Measurements from ENCODE around the gene XRCC1.
"Not testable (repeated sequence)": the region's sequence is repeated elsewhere in the genome, so short reads cannot be mapped to it uniquely, and the experiment has no call there.

The XRCC1 gene

GRCh38 chr19:43540381-43540780, 34.9 kb downstream of the XRCC1 start:
- DNase-seq: no peak

DNA sequence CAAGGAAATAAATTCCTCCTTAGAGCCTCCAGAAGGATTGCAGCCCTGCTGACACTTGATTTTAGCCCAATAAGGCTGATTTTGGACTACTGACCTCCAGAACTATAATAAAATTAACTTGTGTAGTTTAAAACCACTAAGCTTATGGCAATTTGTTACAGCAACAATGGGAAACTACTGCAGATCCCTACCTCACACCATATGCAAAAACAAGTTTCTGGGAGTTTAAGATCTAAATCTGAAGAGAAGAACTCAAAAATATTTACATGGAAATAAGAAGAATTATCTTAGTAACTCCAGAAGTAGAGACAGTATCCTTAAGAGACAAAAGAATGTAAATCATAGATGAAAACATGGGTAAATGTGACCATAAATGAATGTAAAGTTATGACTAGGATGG, 36.4 kb downstream of the XRCC1 start:
- no peak for DNase-seq

GRCh38 chr19:43534816-43535761, 40.2 kb downstream of the XRCC1 start:
- DNase-seq: peak; percentile 45

DNA sequence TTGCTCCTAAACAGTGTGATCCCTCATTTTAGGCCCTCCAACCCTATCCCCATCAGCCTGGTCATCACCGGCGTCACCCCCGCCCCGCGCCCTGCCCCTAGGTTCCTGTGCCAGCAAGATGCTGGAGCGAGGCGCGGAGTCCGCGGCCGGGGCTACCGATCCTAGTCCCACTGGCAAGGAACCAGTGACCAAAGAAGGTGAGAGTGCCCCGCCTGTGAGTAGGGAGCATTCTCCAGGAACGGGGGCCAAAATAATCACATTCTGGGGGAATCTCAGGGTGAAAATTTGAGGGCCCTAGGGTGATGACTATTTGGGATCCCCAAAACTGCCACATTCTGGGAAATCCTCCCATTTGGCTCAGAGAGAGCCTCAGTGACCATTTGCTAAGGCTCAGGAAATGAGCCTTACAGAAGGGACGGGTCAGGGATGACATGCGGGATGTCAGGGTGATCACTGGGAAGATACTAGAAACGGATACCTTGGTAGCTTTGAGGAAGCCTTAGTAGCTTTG, 41.0 kb downstream of the XRCC1 start:
- DNase-seq: no peak

DNA sequence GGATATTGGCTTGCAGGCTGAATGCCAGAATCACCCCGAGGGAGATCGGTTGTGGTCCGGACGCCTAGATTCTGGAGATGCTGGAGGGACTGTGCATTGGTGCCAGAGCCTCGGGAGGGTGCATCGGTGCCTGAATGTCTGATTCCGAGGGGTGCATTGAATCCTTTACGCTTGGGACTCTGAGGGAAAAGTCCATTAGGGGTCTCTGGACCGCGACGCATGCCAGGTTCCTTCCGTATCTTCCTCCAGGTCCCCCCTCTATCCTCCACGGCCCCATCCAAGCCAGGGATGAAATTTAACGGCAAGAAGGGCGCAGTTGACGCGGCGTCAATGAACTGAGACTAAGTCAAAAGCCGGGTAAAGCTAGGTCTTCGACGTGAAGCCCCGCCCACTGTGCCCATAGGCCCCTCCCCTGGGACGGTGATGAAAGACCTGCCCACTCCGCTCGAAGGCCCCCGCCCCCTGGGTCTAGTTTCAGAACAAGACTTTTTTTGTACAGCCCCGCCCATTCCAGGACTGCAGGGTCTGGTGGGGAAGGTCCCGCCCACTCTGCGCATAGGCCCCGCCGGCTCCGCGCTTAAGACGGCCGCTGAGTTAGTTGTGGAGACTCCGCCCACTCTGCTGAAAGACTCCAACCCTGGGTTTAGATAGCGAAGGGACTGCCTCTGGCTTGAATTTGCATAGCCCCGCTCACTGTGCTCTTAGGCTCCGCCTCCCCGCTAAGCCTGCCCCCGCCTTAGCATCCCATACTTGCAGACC, 41.6 kb downstream of the XRCC1 start:
- DNase-seq: peak; percentile 99

DNA sequence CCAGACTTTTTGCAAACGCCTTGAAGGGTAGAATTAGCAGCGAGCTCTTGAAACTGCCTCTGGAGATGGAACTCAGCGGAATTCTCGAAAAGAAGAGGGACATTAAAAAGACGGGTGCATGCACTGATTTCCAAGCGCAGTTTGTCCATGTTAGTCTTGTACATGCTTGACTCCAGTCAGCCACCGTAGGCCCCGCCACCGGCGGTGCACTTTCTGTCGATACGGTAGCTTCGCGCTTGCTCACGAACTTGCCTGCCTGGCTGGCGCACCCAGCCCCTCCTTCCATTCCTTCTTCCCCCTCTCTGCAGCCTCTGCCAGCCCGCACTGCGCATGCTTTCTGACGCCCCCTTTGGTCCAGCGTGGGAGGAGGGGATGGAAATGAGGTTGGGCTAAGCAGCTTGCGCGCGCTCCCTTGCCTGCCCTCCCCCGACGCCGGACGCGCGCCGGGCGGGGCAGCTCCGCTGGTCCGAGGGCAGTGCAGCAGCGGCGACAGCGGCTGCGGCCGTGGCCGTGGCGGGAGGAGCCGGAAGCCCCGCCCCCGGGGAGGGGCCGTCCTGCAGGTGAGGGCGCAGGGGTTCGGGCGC, 42.3 kb downstream of the XRCC1 start, which contains the start of gene ZNF575:
Gene ZNF575, plus strand, starts transcription at position 227 of the 584 bp plus-strand sequence. CDS start 1,235 bp downstream, outside the sequence.
- DNase-seq: peak; percentile 84

GRCh38 chr19:43532571-43532961, 42.8 kb downstream of the XRCC1 start:
- peak; percentile 18 for DNase-seq

DNA sequence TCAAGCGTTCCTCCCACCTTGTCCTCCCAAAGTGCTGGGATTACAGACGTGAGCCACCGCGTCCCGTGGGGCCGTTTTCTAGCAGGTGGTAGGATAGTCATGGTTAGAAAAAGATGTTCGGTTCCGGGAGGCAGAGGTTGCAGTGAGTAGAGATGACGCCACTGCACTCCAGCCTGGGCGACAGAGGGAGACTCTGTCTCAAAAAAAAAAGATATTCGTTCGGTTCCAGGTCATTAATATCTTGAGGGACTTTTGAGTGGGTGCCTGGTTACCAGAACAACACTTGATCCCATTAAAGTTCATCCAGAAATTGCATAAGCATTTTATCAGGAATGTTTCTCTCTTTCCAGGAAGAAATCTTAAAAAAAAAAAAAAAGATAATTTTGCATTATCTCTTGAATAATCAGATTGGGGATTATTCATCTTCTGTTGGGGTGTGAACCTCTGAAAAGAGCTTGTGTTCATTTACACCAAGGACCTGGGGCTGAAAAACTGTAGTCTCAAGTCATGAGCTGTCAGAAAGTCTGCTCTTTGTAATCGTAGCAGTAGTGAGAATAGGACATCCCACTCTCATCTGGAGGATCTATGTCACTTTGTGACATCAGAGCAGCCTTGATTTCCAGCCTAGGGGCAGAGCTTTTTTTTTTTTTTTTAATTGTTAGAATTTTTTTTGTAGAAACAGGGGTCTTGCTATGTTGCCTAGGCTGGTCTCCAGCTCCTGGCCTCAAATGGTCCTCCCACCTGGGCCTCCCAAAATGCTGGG, 47.3 kb downstream of the XRCC1 start:
- no peak for DNase-seq

- peak; percentile 63 for DNase-seq
Observed at GRCh38 chr19:43526884-43527859, 48.2 kb downstream of the XRCC1 start, which contains the start of gene ETHE1. Gene ETHE1, minus strand, starts transcription at chr19:43527201. Its CDS starts 24 bp downstream, at chr19:43527177.

DNA sequence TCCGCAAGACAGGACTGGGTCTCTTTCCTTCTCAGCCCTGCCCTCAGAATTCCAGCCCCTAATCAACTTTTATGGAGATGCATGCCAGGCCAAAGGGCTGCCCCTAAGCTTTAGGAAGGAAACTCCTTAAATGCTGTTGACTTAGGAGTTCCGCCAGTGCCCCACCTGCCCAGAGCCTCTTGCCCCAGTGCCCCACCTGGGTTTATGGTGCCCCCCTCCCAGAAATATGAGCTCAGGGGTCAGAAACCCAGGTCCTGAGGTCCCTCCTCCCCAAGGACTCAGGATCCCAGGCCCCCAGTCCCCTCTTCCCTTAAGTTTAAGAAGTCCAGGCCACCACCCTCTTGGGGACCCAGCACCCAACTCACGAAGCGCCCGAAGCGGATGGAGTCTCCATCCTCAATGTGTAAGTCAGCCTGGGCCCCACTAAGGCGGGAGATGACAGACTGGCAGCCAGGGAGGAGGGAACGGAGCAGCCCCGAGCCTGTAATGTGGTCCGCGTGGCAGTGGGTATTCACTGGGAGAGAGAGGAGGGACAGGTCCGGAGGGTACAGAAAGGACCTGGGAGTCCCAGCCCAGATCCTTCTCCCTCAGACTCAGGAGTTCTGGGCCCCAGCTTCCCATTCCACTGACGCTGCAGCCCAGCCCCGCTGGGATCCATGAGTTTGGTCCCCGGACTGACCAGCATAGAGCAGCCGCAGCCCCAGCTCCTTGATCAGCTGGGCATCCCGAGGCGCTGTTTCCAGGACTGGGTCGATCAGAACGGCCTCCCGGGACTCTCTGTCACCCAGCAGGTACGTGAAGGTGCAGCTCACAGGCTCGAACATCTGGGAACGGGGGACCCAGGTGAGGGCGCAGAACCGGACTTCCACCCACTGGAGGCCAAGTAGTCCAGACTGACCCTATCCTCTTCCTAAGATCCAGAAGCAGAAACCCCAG, 49.2 kb downstream of the XRCC1 start:
- no peak for DNase-seq

GRCh38 chr19:43524922-43525835, 50.1 kb downstream of the XRCC1 start:
- peak; percentile 21 for DNase-seq

- not testable (repeated sequence) for DNase-seq
Observed at GRCh38 chr19:43523696-43524095, 51.6 kb downstream of the XRCC1 start.

GRCh38 chr19:43522929-43523328, 52.4 kb downstream of the XRCC1 start:
- no peak for DNase-seq

- peak; percentile 86 for DNase-seq
Observed at GRCh38 chr19:43519436-43520088, 55.8 kb downstream of the XRCC1 start.

DNA sequence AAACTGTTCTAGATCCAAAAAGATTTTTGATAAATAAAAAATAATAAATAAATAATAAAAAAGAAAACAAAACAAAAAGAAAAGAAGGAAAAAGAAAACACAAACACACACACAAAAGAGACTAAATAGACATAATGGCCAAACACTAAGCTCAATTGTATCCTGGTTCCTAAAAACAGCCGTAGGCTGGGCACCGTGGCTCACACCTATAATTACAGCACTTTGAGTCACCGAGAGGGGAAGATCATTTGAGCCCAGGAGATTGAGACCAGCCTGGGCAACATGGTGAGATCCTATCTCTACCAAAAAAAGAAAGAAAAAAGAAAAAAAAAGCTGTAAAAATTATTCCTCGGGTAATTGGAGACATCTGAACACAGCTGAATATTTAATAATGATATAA, 57.3 kb downstream of the XRCC1 start:
- no peak for DNase-seq

- not testable (repeated sequence) for DNase-seq
Observed at GRCh38 chr19:43512399-43512798, 62.9 kb downstream of the XRCC1 start.

GRCh38 chr19:43511324-43511723, 64.0 kb downstream of the XRCC1 start:
- no peak for DNase-seq

DNA sequence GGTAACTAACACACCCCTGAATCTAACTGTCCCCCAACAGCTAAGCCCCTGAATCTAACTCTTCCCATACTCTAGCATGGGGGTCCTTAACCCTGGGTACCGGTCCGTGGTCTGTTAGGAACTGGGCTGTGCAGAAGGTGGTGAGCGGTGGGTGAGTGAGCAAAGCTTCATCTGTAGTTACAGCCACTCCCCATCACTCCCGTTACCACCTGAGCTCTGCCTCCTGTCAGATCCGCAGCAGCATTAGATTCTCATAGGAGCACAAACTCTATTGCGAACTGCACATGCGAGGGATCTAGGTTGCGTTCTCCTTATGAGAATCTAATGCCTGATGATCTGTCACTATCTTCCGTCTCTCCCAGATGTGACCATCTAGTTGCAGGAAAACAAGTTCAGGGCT, 64.6 kb downstream of the XRCC1 start:
- DNase-seq: no peak
